DMS114 treated with DMSO at 0.1 percent for 48 hours (cell line): Measurements from ENCODE around the gene ARL3.
"Not testable (repeated sequence)": the region's sequence is repeated elsewhere in the genome, so short reads cannot be mapped to it uniquely, and the experiment has no call there.

ENCODE experiments used
- DNase-seq: peaks from one replicate; lab custom pipeline; 2025; ENCODE audit not compliant: unreplicated experiment; lab: John Stamatoyannopoulos, UW

Gene ARL3

GRCh38 chr10:102738692-102739121 lies 24.5 kb upstream of the ARL3 start:
- no peak for DNase-seq

GRCh38 chr10:102735065-102735562 lies 20.9 kb upstream of the ARL3 start:
- no peak for DNase-seq

- DNase-seq, result no peak
These were observed 18.5 kb upstream of the ARL3 start for GRCh38 chr10:102732661-102733060.

GRCh38 chr10:102731222-102731800 lies 17.1 kb upstream of the ARL3 start:
- no peak for DNase-seq

- DNase-seq, result peak; percentile 70
These were observed 15.1 kb upstream of the ARL3 start for GRCh38 chr10:102729029-102730026.

GRCh38 chr10:102727037-102727818 lies 13.0 kb upstream of the ARL3 start:
- DNase-seq, result no peak

GRCh38 chr10:102726274-102726673 lies 12.1 kb upstream of the ARL3 start:
- no peak for DNase-seq

GRCh38 chr10:102723989-102724388 lies 9.8 kb upstream of the ARL3 start:
- DNase-seq, result no peak

GRCh38 chr10:102721954-102722353 lies 7.8 kb upstream of the ARL3 start:
- DNase-seq, result no peak

GRCh38 chr10:102720775-102721301 lies 6.6 kb upstream of the ARL3 start:
- DNase-seq, result no peak

- no peak for DNase-seq
These were observed 6.1 kb upstream of the ARL3 start for GRCh38 chr10:102720337-102720736.

- DNase-seq, result no peak
These were observed 4.0 kb upstream of the ARL3 start for GRCh38 chr10:102718220-102718619.

GRCh38 chr10:102716900-102717565 lies 2.8 kb upstream of the ARL3 start:
- not testable (repeated sequence) for DNase-seq

GRCh38 chr10:102715880-102716279 lies 1.7 kb upstream of the ARL3 start:
- DNase-seq, result no peak

GRCh38 chr10:102714621-102715455 lies 641 bp upstream of the ARL3 start, which contains the start of gene SFXN2:
Gene SFXN2, plus strand, starts transcription at chr10:102714636. Its CDS starts 12,001 bp downstream, at chr10:102726637.
- no peak for DNase-seq

GRCh38 chr10:102713539-102713813 lies 721 bp downstream of the ARL3 start:
- DNase-seq, result no peak

- peak; percentile 76 for DNase-seq
These were observed 1.2 kb downstream of the ARL3 start for GRCh38 chr10:102712843-102713538.

- no peak for DNase-seq
These were observed 2.1 kb downstream of the ARL3 start for GRCh38 chr10:102712089-102712488.

GRCh38 chr10:102710609-102711008 lies 3.6 kb downstream of the ARL3 start:
- no peak for DNase-seq
